Mucosa of stomach (tissue), 1 donor: ENCODE data around the gene MRGPRG.

Source experiments
- H3K27me3 ChIP-seq: one replicate; pipeline ENCODE4 v1.7.0; 2013; ENCODE audit warnings: mild to moderate bottlenecking, low read length; ENCODE audit not compliant: control insufficient read depth, insufficient read depth
- H3K36me3 ChIP-seq: one replicate; pipeline ENCODE4 v1.7.0; 2013; ENCODE audit warnings: low read length; ENCODE audit not compliant: control insufficient read depth, insufficient read depth
- H3K4me1 ChIP-seq: one replicate; pipeline ENCODE4 v1.7.0; 2013; ENCODE audit warnings: mild to moderate bottlenecking, low read length; ENCODE audit not compliant: control insufficient read depth, insufficient read depth
- H3K4me3 ChIP-seq: one replicate; pipeline ENCODE4 v1.7.0; 2013; ENCODE audit warnings: low read length
- H3K9ac ChIP-seq: one replicate; pipeline ENCODE4 v1.7.0; 2013; ENCODE audit warnings: mild to moderate bottlenecking, low read length, moderate library complexity
- H3K9me3 ChIP-seq: one replicate; pipeline ENCODE4 v1.7.0; 2013; ENCODE audit warnings: mild to moderate bottlenecking, low read length, moderate library complexity; ENCODE audit not compliant: control insufficient read depth
- donor health status: Pancreatic carcinoma.

Gene MRGPRG

DNA sequence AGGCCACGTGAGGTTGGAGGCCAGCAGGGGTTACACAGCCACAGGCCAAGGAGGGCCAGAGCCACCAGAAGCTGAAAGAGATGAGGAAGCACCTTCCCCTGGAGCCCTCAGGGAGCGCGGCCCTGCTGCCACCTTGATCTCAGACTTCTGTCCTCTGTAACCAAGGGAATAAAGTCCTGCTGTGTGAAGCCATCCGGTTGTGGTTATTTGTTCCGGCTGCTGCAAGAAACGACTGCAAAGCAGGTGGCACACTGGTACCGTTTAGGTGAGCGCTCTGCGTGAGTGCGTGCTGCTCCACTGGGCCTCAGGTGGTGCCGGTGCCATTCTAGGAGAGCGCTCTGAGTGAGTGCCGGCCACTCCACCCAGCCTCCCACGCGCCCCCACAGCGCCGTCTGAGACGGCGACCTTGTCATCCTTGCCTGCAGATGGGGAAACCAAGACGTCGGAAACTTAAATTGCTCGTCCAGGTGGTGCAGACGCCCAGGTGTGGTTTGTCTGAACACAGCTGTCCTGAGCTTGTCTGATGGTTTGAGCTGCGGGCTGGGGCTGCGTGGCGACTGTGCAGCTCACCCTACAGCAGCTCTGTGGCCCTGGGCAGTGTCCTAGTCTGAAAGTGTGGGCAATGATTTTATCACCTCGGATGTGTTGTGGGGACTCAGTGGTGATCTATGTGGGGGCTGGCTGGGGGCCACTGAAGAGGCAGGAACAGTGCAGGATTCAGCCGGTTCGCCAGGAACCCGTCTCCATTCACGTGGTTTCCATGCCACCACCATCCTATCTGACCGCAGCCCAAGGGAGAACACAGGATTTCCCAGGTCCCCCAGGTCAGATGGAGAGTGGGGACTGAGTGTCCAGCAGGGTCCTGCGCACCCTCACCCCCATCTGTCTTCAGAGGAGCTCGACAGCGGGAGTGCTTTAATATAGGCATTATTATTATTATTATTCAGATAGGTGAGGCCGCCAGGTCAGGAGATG is 4.6 kb upstream of the MRGPRG start:
- Histone ChIP-seq H3K27me3 (peaks cover 40% of the 10 kb centered on the region), H3K36me3 (no peaks in the 10 kb centered on the region), H3K9ac (no peak overlapping the region), H3K4me3 (no peak overlapping the region), H3K9me3 (no peaks in the 10 kb centered on the region), H3K4me1 (no peaks in the 10 kb centered on the region)

DNA sequence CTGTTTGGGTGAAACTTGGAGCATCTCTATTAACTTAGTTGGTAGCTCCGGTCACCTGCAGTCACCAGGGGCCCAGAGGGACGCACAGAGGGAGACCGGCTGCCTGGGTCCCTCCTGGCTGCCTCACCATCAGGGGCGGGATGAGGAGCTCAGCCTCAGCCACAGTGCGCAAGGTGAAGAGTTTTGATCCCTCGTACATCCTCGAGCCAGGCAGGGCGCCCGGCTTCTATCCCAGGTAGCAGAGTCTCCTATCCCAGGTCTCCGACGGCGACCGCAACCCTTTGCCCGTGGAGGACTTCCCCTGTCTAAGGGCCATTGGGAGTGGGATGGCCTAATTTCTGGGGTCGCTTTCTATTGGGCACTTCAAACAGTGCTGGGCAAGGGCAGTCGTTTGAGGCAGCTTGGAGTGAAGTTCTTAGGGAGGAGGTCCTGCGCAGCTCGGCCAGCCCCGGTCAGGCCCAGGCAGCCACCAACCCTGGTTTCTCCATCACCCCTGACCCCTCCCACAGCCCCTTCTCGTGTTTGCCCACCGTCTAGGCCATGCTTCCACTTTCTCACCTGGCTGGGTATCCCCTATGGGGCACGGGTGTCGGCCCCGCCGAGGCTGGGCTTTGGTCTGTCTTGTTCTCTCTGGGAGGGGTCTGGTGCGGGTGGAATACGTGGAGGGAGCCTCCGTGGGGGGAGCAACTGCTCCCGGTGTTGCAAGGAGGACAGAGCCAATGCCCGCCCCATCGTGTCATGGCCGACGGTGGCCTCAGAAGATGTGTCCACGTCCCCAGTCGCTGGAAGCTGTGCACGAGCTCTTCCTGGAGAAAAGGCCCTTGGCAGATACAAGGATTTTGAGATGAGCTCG is 3.6 kb upstream of the MRGPRG start:
- Histone ChIP-seq H3K9ac (no peak overlapping the region), H3K4me1 (no peaks in the 10 kb centered on the region), H3K4me3 (no peak overlapping the region), H3K9me3 (no peaks in the 10 kb centered on the region), H3K36me3 (no peaks in the 10 kb centered on the region), H3K27me3 (peaks cover 44% of the 10 kb centered on the region)

DNA sequence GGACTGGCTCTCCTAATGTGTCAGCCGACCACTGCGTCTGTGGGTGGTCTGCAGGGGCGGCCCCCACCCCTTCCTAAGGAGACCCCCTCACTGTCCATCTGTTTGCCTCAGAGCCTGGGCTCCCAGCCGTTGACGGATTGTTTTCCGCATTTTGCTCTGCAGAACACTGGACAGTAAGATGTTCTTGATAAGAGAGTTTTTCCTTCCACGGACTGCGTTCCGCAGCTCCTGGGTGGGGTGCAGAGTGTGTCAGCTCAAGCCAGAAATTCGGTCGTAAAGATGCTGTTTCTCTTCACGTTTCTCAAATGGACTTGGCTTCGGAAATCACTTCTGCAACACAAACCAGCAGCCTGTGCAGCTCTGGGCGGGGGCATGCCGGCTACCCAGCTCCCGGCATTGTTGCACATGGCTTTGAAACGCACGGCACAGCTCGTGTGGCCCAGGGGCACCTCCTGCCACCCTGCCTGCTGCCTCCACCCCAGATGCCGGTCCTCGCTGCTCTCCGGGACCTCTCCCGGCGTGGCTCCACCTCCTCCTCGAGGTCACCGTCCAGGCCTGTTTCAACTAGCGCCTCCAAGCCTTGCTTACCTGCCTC is 2.9 kb upstream of the MRGPRG start:
- H3K27me3 ChIP-seq: peaks cover 46% of the 10 kb centered on the region
- no peaks in the 10 kb centered on the region for H3K9me3 ChIP-seq
- no peak overlapping the region for H3K9ac ChIP-seq
- H3K4me3 ChIP-seq: no peak overlapping the region
- H3K36me3 ChIP-seq: no peaks in the 10 kb centered on the region
- no peaks in the 10 kb centered on the region for H3K4me1 ChIP-seq

DNA sequence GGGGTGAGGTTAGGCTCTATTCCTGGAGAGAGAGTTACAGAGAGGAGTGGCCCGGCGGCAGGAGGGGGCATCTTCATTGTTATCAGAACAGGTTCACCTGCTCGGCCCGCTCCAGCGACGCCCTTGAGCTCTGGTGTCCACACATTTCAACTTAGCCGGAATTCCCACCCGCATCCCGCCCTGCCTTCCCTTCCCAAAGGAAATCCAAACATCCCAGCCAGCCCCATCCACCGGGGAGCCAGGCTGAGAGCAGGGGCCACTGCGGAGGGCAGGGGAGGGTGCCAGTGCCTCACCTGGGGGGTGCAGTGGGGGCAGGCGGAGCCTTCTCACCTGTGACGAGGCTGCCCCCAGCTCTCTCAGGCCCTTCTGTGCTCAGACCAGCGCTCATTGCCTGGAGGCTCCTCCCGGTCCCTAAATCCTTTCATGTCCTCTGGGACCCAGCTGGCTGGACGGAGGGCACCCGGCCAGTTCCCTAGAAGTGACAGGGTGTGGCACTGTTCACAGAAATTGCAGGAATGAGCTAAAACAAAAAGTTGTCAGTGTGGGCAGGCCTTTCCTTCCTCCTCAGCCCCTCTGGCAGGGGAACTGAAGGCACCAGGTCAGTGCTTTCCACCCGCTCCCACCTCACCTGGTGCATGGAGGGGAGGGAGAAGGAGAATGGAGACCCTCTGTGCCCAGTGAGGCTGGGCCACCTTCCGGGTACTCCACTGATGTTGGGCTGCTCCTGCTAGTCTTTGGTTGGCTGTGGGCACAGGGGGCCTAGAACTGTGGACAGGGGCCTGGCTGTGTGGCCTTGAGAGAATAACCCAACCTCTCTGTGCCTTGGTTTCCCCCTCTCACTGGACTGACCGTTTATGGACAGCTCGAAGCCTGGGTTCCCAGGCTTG is 2.2 kb upstream of the MRGPRG start:
- H3K9me3 ChIP-seq: no peaks in the 10 kb centered on the region
- no peak overlapping the region for H3K4me3 ChIP-seq
- no peak overlapping the region for H3K9ac ChIP-seq
- no peaks in the 10 kb centered on the region for H3K4me1 ChIP-seq
- H3K27me3 ChIP-seq: peaks cover 46% of the 10 kb centered on the region
- no peaks in the 10 kb centered on the region for H3K36me3 ChIP-seq

DNA sequence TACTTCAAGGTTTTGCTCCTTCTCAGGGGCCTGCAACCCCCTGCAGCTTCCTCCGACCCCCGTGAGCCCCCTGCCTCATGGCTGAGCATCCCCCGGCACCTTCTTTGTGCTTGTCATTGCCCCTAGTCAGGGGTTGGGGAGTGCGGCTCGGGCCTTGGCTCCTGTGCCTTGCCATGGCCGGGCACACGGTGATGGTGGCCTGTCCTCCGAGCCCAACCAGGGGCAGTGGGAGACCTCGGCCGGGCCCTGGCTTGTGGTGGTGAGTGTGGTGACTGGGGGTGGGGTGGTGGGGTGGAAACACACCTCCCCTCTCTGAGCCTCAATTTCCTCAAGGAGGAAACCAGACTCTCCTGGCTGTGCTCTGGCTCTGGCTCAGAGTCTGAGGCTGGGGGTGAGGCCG is 1.5 kb upstream of the MRGPRG start:
- Histone ChIP-seq H3K4me3 (no peak overlapping the region), H3K9ac (no peak overlapping the region), H3K4me1 (no peaks in the 10 kb centered on the region), H3K36me3 (no peaks in the 10 kb centered on the region), H3K9me3 (no peaks in the 10 kb centered on the region), H3K27me3 (peaks cover 51% of the 10 kb centered on the region)

DNA sequence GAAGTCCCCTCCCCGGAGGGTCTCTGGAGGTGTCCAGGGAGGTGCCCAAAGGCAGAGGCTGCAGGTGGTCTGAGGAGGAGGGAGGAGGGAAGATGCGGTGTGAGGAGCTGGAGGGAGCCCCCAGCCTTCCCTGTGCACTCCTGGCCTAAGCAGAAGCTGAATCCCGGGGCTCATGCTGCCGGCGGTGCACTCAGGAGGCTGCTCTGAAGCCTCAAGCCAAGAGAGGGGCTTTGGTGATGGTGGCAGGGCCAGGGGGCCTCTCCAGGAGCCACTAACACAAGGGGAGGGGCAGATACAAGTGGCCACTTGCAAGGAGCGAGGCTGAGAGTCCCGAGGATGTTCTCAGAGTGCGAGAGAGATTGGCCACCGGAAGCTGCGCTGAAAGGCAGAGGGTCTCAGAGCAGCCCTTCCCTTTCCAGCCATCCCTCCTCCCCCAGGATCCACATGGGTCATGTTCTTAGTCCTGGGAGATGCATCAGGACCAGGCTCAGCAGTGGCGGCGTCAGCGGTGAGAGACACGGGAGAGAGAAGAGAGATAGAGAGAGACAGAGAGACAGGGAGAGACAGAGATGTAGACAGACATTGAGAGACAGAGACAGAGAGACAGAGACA is 774 bp upstream of the MRGPRG start:
- Histone ChIP-seq H3K9me3 (no peaks in the 10 kb centered on the region), H3K4me1 (no peaks in the 10 kb centered on the region)

DNA sequence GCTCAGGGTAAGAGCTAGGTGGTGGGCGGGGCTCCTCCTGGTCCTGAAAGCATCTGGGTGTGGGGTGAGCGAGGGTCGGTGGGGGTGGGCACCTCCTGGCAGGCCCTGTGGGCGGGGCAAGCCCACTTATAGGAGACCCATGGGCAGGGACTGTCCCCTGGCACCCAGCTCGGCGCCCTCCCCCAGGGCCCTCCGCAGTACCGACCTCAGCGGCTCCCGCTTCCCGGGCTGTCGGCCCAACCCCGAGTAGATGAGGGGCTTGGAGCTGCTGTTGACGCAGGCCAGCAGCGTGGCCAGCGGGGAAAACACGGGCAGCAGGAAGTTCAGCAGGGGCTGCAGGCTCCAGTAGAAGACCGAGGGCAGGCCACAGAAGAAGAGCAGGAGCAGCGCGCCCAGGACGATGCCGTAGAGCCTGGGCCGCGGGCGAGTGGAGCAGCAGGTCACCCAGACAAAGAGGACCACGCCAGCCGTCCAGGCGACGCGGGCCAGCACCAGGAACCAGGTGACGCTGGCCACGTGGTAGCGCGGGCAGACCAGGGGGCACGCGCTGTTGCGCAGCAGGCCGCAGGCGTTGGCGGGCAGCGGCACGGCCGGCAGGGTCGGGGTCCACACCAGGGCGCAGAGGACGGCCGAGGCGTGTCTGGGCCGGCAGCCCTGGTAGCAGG is 663 bp downstream of the MRGPRG start:
- H3K9me3 ChIP-seq: no peaks in the 10 kb centered on the region
- no peak overlapping the region for H3K9ac ChIP-seq
- H3K4me1 ChIP-seq: no peaks in the 10 kb centered on the region
- H3K27me3 ChIP-seq: peaks cover 48% of the 10 kb centered on the region
- no peak overlapping the region for H3K4me3 ChIP-seq
- no peaks in the 10 kb centered on the region for H3K36me3 ChIP-seq

More for the DNA sequence above, 774 bp upstream of the MRGPRG start:
- peaks cover 50% of the 10 kb centered on the region for H3K27me3 ChIP-seq
- H3K4me3 ChIP-seq: no peak overlapping the region
- H3K9ac ChIP-seq: no peak overlapping the region
- no peaks in the 10 kb centered on the region for H3K36me3 ChIP-seq

DNA sequence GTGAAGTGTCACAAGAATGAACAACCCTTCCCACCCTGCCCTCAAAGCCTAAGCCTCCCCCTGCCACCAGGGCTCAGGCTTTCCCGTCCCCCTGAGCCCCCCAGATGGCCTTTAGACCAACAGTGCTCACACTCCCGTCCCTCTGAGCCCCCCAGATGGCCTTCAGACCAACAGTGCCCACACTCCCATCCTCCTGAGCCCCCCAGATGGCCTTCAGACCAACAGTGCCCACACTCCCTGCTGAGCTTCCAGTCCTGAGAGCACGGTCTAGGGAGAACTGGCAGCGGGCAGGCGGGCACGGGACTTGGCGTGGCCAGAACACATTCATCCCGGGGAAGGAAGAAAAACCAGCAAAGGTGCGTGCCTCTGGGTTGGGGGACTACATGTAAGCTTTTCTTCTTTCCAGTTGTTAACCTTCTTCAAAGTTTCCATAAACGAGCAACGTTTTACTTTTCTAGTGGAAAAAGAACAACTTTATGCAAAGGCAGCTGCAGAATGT is 2.5 kb downstream of the MRGPRG start:
- Histone ChIP-seq H3K9me3 (no peaks in the 10 kb centered on the region), H3K27me3 (peaks cover 36% of the 10 kb centered on the region), H3K4me3 (no peak overlapping the region), H3K36me3 (no peaks in the 10 kb centered on the region), H3K9ac (no peak overlapping the region), H3K4me1 (no peaks in the 10 kb centered on the region)

DNA sequence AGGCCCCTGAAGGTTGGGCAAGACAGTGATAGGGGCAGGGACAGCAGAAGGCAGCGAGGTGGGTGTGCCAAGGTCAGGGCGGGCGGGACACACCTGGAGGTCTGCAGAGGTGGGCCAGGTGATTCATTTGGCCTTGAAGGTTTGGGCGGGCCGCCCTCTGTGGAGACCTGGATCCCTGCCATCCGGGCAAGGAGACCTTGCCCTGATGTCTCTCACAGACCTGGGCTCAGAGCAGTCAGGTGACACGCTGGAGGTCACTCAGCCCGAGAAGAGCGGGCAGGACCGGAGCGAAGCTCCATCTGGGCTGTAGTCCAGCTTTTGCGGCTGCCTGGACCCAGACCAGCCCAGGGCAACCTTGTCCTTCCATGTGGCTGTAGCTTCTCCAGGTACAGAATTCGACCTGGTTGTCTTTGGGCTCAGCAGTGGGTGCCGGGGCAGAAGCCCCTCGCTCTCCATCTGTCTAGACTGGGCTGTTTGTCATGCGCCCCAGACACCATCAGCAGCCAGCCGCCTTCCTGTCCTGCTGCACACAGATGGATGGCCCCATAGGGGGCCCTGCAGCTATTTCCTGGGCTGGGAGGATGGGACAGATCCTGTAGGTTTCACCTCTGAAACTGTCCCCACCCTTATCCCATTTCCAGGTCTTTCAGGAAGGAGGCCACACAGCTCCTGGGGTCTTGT is 3.1 kb downstream of the MRGPRG start:
- no peaks in the 10 kb centered on the region for H3K4me1 ChIP-seq
- no peak overlapping the region for H3K4me3 ChIP-seq
- peaks cover 31% of the 10 kb centered on the region for H3K27me3 ChIP-seq
- H3K9ac ChIP-seq: no peak overlapping the region
- no peaks in the 10 kb centered on the region for H3K36me3 ChIP-seq
- no peaks in the 10 kb centered on the region for H3K9me3 ChIP-seq

GRCh38 chr11:3214420-3214699 is 4.3 kb downstream of the MRGPRG start:
- H3K9ac ChIP-seq: no peak overlapping the region
- H3K27me3 ChIP-seq: peaks cover 22% of the 10 kb centered on the region
- H3K4me1 ChIP-seq: no peaks in the 10 kb centered on the region
- no peak overlapping the region for H3K4me3 ChIP-seq
- H3K36me3 ChIP-seq: no peaks in the 10 kb centered on the region
- no peaks in the 10 kb centered on the region for H3K9me3 ChIP-seq
